Astrocyte (in vitro differentiated cells and primary cell): Measurements from ENCODE around the gene OPRL1. TPM values are rescaled to one million over a fixed set of nuclear protein-coding genes. Genes with fewer than 3 reads are reported as not detected.

Source experiments
- DNase-seq: peaks from one replicate; pipeline ENCODE4 v3.0.0-alpha.2; 2010; ENCODE audit warnings: low read depth
- FAIRE-seq: peaks from 2 replicates; lab custom pipeline; 2011; peaks lifted over from hg19 to GRCh38; lab: Jason Lieb, UNC
- H2AFZ ChIP-seq: 2 replicates; pipeline ENCODE4 v1.6.0; 2012; ENCODE audit warnings: low read depth, low read length, inconsistent platforms
- H3K27ac ChIP-seq: 2 replicates; pipeline ENCODE4 v1.5.1; 2011; ENCODE audit warnings: low read depth, low read length, inconsistent platforms
- H3K27me3 ChIP-seq: 2 replicates; pipeline ENCODE4 v1.6.0; 2011; ENCODE audit warnings: low read length, inconsistent platforms; ENCODE audit not compliant: insufficient read depth
- H3K36me3 ChIP-seq: 2 replicates; pipeline ENCODE4 v1.5.1; 2011; ENCODE audit warnings: low read length, inconsistent platforms; ENCODE audit not compliant: insufficient read depth
- H3K4me1 ChIP-seq: 2 replicates; pipeline ENCODE4 v1.5.1; 2011; ENCODE audit warnings: low read length, inconsistent platforms; ENCODE audit not compliant: insufficient read depth
- H3K4me2 ChIP-seq: 2 replicates; pipeline ENCODE4 v1.6.0; 2012; ENCODE audit warnings: low read length, inconsistent platforms
- H3K4me3 ChIP-seq: 2 replicates; pipeline ENCODE4 v1.5.1; 2011; ENCODE audit warnings: low read depth, mild to moderate bottlenecking, low read length, inconsistent platforms; ENCODE audit not compliant: insufficient read depth
- H3K79me2 ChIP-seq: 2 replicates; pipeline ENCODE4 v1.6.0; 2012; ENCODE audit warnings: mild to moderate bottlenecking, low read length, inconsistent platforms; ENCODE audit not compliant: insufficient read depth
- H3K9ac ChIP-seq: 2 replicates; pipeline ENCODE4 v1.6.0; 2012; ENCODE audit warnings: mild to moderate bottlenecking, low read length, inconsistent platforms
- H3K9me3 ChIP-seq: 2 replicates; pipeline ENCODE4 v1.5.1; 2012; ENCODE audit warnings: low read depth, mild to moderate bottlenecking, low read length, inconsistent platforms; ENCODE audit not compliant: insufficient read depth
- H4K20me1 ChIP-seq: 2 replicates; pipeline ENCODE4 v1.6.0; 2012; ENCODE audit warnings: low read length, inconsistent platforms; ENCODE audit not compliant: insufficient read depth
- H3K27ac Mint-ChIP-seq: one replicate; pipeline ENCODE4 v1.8.0; 2021; ENCODE audit warnings: mild to moderate bottlenecking, mixed read lengths; ENCODE audit not compliant: unreplicated experiment
- H3K27me3 Mint-ChIP-seq: one replicate; pipeline ENCODE4 v1.8.0; 2021; ENCODE audit warnings: low read depth, mixed read lengths; ENCODE audit not compliant: unreplicated experiment
- H3K36me3 Mint-ChIP-seq: one replicate; pipeline ENCODE4 v1.8.0; 2021; ENCODE audit warnings: low read depth, mixed read lengths; ENCODE audit not compliant: unreplicated experiment
- H3K4me1 Mint-ChIP-seq: one replicate; pipeline ENCODE4 v1.8.0; 2021; ENCODE audit warnings: low read depth, mixed read lengths; ENCODE audit not compliant: unreplicated experiment
- H3K4me3 Mint-ChIP-seq: one replicate; pipeline ENCODE4 v1.8.0; 2021; ENCODE audit warnings: mild to moderate bottlenecking, moderate library complexity, mixed read lengths; ENCODE audit not compliant: unreplicated experiment
- H3K9me3 Mint-ChIP-seq: one replicate; pipeline ENCODE4 v1.8.0; 2021; ENCODE audit warnings: mild to moderate bottlenecking, mixed read lengths; ENCODE audit not compliant: unreplicated experiment
- CTCF ChIP-seq: IDR thresholded peaks from 2 replicates; pipeline ENCODE4 v1.5.1; 2011; ENCODE audit warnings: low read depth, mild to moderate bottlenecking, inconsistent platforms, low read length, moderate library complexity; ENCODE audit not compliant: insufficient read depth
- EZH2 ChIP-seq: IDR thresholded peaks from 2 replicates; pipeline ENCODE4 v1.6.1; 2012; ENCODE audit warnings: mild to moderate bottlenecking, low read length, inconsistent platforms; ENCODE audit not compliant: insufficient read depth
- total RNA-seq: library from RNA; stranded (reverse); gene quantifications from 2 replicates; pipeline ENCODE4 v1.2.1, GENCODE V29; 2021

OPRL1 gene
- total RNA-seq, 1 donor from 2014 or later: 2.8 TPM

GRCh38 chr20:64040231-64041039, 39.4 kb upstream of the OPRL1 start:
- Mint-ChIP-seq H3K9me3 (no peaks in the 10 kb centered on the region), H3K4me1 (peaks cover 10% of the 10 kb centered on the region), H3K4me3 (peak overlapping the region; percentile 14), H3K27me3 (peaks cover 29% of the 10 kb centered on the region), H3K27ac (no peak overlapping the region), H3K36me3 (no peaks in the 10 kb centered on the region)
- H2AFZ ChIP-seq: no peak overlapping the region
- peaks cover 42% of the 10 kb centered on the region for H3K27me3 ChIP-seq
- no peak overlapping the region for H3K9ac ChIP-seq
- no peak for DNase-seq
- no peak for FAIRE-seq
- no peak overlapping the region for H3K4me3 ChIP-seq
- peaks cover 5% of the 10 kb centered on the region for H3K4me1 ChIP-seq
- H3K79me2 ChIP-seq: no peaks in the 10 kb centered on the region
- H3K9me3 ChIP-seq: no peaks in the 10 kb centered on the region
- TF ChIP-seq CTCF (no peak), EZH2 (no peak)
- H3K36me3 ChIP-seq: no peaks in the 10 kb centered on the region
- no peak overlapping the region for H3K27ac ChIP-seq
- H3K4me2 ChIP-seq: no peak overlapping the region
- H4K20me1 ChIP-seq: peaks cover 25% of the 10 kb centered on the region

GRCh38 chr20:64041040-64041780, 38.7 kb upstream of the OPRL1 start:
- no peak overlapping the region for H2AFZ ChIP-seq
- peaks cover 9% of the 10 kb centered on the region for H3K4me1 Mint-ChIP-seq
- TF ChIP-seq EZH2: no peak
- no peak for TF ChIP-seq CTCF
- H3K9ac ChIP-seq: no peak overlapping the region
- no peak overlapping the region for H3K4me3 Mint-ChIP-seq
- no peaks in the 10 kb centered on the region for H3K9me3 Mint-ChIP-seq
- peaks cover 5% of the 10 kb centered on the region for H3K4me1 ChIP-seq
- H3K9me3 ChIP-seq: no peaks in the 10 kb centered on the region
- no peak overlapping the region for H3K27ac Mint-ChIP-seq
- H3K27me3 ChIP-seq: peaks cover 47% of the 10 kb centered on the region
- FAIRE-seq (no peak), DNase-seq (no peak)
- H3K27ac ChIP-seq: no peak overlapping the region
- H3K36me3 ChIP-seq: no peaks in the 10 kb centered on the region
- no peak overlapping the region for H3K4me2 ChIP-seq
- no peak overlapping the region for H3K4me3 ChIP-seq
- H3K36me3 Mint-ChIP-seq: no peaks in the 10 kb centered on the region
- H3K79me2 ChIP-seq: no peaks in the 10 kb centered on the region
- peaks cover 20% of the 10 kb centered on the region for H4K20me1 ChIP-seq
- peaks cover 35% of the 10 kb centered on the region for H3K27me3 Mint-ChIP-seq

GRCh38 chr20:64041781-64042053, 38.2 kb upstream of the OPRL1 start:
- no peak overlapping the region for H3K4me3 ChIP-seq
- peaks cover 39% of the 10 kb centered on the region for H3K27me3 Mint-ChIP-seq
- TF ChIP-seq EZH2 (no peak), CTCF (no peak)

More at GRCh38 chr20:64041781-64042053, 38.2 kb upstream of the OPRL1 start:
- Histone ChIP-seq H3K4me1 (peaks cover 2% of the 10 kb centered on the region), H2AFZ (no peak overlapping the region), H3K4me2 (no peak overlapping the region), H3K27me3 (peaks cover 48% of the 10 kb centered on the region), H3K79me2 (no peaks in the 10 kb centered on the region), H4K20me1 (peaks cover 14% of the 10 kb centered on the region), H3K9ac (no peak overlapping the region), H3K27ac (no peak overlapping the region), H3K36me3 (no peaks in the 10 kb centered on the region), H3K9me3 (no peaks in the 10 kb centered on the region)
- Mint-ChIP-seq H3K9me3 (no peaks in the 10 kb centered on the region), H3K27ac (no peak overlapping the region), H3K4me1 (peaks cover 9% of the 10 kb centered on the region), H3K4me3 (no peak overlapping the region), H3K36me3 (no peaks in the 10 kb centered on the region)
- DNase-seq (no peak), FAIRE-seq (no peak)
